Activated T-helper 2 cell treated with anti-CD3 and anti-CD28 coated beads, Interferon-gamma antibody, Interleukin-2, Interleukin-4, amounts not matched to agents 10 μg/mL and 5 μg/mL and 100 μg/mL, durations not matched to agents 14 hours and 24 hours and 36 hours (primary cell): ENCODE results near the gene USP44. TPM values are rescaled to one million over a fixed set of nuclear protein-coding genes. Genes with fewer than 3 reads are reported as not detected.

ENCODE experiments used
- total RNA-seq: library from RNA; stranded (reverse); gene quantifications from 2 replicates; pipeline ENCODE4 v1.2.3, GENCODE V29; 2022

USP44 gene
- total RNA-seq, 1 donor from 2014 or later, result 5.7 TPM

Other genes with a start within 250 kb of the USP44 start
- gene METAP2, start 77.3 kb downstream of the USP44 start, total RNA-seq, result 111 and 113 TPM in 2 replicates
- not detected in 2 replicates for gene NTN4, start 239.3 kb upstream of the USP44 start, total RNA-seq